NOMO-1 treated with DMSO at 0.1 percent for 48 hours (cell line): ENCODE results near the gene NAT8L.

Experiments used
- DNase-seq: peaks from one replicate; lab custom pipeline; 2025; ENCODE audit not compliant: unreplicated experiment; lab: John Stamatoyannopoulos, UW

Gene NAT8L

DNA sequence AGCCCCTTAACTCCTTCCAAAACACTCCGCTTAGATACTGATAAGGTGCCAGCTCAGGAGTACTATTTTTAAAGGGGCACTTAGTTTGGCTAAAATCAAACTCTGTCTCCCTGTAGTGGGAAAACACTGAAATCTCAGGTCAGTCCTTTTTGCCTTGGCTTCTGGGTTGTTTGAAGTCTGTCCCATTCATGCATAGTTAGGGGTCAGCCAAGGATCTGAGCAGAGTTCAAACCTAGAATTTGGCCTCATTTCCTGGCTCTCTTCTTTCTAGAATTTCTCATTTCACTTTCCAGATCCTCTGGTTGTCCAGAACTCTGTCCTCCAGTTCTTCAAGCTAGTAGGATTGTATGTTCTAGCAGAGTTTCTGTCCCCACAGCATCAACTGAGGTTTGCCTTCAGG, 31.5 kb downstream of the NAT8L start:
- no peak for DNase-seq

DNA sequence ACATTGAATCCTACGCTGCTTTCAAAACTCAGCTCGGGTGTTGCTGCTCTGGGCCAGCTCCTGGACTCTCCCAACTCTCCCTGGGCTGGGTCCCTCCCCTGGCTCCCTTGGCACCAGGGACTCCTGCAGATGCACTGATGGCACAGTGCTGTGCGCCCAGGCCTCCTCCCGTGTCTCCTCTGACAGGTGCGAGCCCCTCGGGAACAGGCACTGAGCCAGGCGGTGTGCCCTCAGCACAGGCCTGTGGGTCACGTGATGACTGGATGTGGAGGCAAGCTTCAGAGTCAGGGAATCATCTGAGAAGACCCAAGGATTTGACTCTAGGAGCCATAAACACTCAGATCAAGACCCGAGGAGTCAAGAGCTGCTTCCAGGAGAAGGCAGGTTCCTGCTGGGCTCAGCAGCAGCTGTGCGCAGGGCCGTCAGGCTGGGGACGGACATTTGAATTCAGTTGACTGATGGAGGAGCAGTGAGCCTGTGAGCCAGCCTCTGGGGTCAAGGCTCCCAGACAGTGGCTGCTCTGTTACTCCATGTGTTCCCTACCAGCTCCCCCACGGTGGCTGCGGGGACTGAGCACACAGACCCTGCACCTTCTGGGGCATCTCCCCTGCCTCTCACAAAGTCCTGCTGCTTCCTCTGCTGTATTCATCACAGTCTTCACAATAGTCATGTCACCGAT, 33.0 kb downstream of the NAT8L start:
- no peak for DNase-seq

DNA sequence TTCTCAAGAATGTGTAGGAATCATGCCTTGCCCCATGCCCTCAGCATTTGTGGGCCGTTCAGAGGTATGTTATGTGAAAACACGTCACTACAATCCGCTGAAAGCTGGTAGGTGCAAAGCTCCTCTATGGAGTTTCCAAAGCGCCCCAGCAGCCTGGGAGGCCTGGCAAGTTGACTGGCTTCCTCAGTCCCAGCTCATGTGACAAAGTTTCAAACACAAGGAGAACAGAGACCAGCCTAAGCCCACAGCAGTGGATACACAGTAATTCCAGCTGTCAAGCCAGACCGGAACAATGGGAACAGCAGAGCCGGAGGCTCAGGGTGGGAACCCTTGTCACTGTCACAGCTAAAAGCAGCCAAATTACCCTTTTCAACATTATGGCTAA, 33.5 kb downstream of the NAT8L start:
- DNase-seq, result no peak

DNA sequence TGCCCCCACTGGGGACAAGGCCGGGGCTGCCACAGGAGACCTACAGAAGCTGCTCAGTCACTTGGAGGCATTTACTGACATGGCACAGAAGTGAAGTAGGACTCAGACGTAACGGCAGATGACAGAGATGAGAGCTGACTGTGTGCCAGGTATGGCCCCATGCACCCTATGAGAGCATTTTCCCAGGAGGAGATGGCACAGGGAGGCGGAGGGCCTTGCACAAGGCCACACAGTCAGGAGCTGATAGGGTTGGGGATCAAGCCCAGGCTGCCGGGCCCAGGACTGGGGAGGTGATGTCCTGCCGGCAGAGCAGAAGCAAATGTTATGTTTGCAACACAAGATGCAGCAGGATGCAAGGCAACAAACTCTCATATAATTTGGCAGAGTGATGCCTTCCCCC, 34.1 kb downstream of the NAT8L start:
- no peak for DNase-seq

DNA sequence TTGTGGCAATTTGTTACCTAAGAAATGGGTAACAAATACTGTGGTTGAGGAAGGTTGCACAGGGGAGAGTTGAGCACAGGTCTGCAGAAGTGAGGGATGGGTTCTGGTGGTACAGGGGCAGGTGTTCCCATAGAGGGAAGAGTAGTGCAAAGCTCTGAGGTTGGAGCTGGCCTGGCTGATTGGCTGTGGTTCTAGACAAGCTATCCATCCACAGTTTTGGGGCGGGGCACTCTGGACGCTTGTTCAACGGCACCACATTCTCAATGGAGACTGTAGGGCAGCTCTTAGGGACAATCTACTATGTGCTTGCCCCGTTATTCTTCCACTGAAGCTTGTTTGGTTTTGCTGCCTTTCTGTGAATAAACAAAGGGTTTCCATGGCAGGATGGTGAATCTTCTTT, 35.4 kb downstream of the NAT8L start:
- DNase-seq, result no peak

DNA sequence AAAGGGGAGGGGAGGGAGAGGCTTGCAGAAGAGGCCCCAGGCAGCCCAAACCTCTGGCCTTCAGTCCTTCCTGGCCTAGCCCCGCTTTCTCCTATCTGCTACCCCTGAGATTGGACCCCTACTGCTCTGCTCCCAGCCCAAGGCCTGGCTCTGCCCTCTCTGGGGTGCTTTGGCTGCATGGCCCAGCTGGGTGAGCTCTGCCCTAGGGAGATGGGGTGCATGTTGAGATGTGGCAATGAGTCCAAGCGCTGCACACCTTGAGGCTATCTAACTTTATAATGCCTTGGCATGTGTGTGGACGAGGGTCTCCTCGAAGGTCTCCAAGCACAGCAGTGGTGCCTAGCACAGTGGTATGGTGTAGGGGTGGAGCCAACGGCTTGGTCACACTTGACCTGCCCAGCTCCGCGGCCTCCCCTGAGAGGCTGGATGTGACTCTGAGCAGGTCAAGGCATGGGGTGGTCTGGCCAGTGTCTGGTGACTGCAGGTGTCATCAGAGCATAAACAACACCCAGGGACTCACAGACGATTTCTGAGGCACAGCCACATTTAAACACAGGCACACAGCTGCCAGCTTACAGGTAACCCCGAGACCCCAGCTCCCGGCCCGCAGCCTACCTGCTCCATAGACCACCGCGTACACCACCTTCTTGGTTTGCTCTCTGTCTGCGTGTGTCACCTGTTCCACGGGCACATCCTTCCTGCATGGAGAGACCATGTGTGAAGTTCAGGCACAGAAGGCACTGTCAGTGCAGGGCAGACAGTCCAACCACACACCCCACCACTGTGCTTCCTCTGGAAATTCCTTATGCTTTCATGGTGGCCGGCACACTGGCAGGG, 36.3 kb downstream of the NAT8L start:
- no peak for DNase-seq

DNA sequence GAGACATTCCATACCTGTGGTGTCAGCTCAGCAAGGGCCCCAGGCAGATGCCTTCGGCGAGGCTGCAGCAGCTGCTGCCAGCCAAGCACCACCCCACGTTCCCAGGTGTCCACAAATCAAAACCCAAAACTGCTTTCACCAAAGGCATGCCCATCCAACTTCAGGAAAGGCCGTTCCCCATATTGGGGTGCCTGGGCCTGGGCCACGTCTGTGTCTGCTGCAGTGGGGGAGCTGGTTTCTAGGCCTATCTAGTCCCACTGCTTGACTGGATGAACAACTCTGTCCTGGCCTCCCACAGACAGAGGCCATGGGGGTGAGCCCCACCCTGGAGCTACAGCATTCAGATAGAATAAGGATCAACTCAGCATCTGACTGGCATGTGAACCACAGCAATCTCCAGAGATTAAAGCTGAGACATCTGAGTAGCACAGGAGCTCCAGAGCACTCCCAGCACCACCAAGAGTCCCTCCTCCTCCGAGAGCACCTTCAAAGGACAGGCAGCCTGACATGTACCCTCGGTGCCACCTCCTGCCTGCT, 37.0 kb downstream of the NAT8L start:
- DNase-seq, result no peak

DNA sequence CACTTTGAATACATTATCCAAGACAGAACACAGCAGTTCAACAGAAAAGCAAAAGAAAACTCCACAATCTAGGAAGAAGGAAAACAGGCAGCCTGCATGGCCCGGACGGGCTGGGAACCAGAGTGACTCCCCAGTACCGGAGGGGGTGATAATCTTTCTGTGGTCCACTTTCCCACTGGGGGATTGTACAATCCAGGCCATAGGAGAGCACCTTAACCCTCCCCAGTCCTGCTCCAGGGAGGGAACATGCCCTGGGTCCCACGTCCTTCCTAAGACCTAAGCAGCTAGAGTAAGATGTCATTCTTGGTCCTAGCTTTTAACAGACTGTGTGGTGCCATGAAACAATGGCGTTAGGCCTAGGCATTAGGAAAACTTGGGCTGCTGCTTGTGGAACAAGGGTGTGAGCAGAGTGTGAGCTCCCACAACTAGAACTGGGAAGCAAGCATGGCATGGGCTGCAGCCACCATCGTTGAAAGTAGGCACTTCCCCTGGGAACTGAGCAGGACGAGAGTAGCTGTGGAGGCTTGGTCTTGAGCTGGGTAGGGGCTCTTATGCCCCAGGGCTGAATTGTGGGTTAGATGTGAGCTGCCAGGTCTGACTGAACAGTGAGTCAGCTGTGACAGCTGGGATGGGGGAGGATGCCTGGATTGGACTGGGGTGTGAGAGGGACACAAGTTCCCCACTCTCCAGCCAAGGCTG, 42.4 kb downstream of the NAT8L start:
- DNase-seq, result no peak

DNA sequence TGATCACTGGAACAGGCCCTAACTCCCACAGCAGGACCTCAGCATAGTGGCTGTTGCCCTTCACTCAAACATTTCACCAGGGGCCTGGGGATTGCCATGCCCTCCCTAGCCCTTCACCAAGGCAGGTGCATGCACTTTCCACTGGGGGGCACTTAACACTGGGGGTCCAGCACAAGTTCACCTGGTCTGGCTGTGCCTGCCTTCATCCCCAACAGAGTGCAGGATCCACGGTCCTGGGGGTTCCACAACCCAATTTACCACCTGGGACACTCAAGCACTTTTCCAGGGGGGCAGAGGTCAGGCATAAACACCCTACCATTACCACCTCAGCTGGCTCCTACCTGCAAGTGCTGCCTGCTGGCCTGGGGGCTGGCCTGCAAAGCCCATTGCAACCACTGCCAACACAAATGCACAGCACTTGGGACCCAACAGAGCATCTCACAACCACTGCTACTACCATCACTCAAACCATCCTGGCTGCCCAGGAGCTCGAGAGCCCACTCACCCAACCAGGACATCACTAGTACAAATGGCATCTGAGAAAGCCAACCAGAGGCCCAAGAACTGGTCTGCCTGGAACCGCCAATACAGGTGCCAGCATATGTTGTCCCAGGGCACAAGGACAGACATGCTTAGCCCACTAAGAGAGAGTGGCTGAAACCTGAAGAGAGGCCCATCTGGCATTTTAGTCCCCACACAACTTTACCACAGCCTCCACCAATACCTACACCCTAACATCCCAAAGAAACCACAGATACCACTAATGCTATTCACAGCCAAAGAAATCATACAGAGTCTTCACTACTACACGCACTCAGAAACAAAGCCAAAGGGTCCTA, 43.1 kb downstream of the NAT8L start:
- DNase-seq, result no peak

DNA sequence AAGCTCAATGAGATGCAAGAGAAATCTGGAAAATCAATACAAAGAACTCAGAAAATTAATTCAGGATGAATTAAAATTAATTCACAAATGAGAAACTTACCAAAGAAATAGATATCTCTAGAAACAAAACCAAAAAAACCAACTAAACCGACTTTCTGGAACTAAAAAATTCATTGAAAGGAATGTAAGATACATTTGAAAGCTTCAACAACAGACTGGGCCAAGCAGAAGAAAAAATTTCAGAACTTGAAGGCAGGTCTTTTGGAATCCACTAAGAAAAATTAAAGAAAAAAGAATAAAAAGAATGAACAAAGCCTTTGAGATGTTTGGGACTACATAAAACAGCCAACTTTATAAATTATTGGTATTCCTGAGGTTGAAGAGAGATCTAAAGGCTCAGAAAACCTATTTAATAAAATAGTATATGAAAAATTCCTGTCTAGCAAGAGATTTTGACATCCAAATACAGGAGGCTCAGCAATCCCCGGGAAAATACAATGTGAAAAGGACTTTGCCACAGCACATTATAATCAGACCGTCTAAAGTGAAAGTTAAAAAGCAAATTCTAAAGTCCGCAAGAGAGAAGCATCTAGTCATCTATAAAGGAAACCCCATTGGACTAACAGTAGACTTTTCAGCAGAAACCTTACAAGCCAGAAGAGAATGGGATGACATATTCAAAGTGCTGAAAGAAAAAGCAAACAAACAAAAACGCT, 44.2 kb downstream of the NAT8L start:
- DNase-seq, result no peak

DNA sequence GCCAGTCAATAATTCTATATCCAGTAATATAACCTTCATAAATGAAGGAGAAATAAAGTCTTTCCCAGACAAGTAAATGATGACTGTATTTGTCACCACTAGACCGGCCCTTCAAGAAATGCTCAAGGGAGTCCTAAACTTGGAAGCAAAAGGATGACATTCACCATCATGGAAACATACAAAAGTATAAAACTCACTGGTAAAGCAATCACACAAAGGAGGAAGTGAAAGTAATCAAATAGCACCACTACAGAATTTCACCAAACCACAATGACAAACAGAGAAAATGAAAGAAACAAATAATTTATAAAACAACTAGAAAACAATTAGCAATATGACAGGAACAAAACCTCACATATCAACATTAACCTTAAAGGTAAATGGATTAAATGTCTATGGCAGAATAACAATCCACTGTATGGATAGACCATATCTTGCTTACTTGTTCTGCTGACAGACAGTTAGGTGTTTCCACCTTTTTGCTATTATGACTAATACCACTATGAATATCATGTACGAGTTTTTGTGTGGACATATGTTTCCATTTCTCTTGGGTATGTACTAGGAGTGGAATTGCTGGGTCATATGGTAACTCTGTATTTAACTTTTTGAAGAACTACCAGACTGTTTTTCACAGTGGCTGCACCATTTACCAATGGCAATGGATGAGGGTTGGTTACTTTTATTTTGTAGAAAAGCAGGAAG, 44.9 kb downstream of the NAT8L start:
- peak; percentile 72 for DNase-seq

DNA sequence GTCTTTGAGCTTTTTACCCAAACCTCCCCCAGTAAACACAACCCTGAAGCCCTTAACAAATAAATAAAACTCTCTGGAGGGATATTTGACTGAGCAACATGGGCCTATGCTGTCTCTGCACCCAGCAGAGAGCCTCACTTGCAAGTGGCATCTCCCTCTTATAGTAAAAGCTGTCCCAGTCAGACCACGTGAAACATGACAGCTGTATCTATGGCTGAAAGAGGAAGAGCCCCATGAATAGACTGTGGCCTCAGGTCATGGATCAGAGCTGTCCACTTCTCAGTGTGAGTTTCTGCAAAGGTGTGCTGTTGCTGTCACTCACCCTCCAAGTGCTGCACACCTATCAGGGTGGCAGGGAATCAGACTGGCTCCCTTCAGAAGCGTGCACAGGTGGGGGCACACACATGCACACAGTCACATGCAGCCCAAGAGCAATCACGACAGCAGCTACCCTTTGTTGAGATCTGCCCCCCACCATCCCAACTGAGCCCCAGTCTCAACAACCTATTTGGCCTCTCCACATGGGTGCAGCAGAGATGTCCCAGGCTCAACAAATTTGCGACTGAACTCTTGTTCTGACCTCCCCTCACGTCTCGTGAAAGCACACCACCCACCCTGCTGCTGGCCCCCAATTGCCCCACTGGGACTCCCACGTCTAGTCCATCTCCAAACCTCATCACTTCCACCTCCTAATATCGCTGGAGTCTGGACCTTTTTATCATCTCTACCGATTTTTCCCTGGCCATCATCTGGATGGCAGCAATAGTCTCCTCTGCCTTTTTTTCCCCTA, 45.6 kb downstream of the NAT8L start:
- DNase-seq, result no peak

DNA sequence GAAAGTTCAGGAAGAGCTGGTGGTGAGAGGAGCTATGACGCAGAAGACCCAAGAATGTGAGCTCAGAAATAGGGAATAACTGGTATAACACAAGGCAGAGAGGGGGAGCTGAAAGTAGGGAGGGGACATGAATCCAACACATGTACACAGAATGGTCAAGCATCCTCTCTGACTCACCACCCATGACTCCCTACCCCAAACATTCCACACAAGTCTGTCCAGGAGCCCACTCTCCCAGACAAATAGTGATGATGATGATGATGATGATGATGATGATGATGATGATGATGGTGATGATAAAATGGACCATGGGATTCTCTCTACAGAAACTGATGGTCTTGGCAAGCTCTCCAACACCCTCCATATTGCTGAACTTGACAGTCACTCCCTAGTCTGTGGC, 46.4 kb downstream of the NAT8L start:
- DNase-seq, result no peak

DNA sequence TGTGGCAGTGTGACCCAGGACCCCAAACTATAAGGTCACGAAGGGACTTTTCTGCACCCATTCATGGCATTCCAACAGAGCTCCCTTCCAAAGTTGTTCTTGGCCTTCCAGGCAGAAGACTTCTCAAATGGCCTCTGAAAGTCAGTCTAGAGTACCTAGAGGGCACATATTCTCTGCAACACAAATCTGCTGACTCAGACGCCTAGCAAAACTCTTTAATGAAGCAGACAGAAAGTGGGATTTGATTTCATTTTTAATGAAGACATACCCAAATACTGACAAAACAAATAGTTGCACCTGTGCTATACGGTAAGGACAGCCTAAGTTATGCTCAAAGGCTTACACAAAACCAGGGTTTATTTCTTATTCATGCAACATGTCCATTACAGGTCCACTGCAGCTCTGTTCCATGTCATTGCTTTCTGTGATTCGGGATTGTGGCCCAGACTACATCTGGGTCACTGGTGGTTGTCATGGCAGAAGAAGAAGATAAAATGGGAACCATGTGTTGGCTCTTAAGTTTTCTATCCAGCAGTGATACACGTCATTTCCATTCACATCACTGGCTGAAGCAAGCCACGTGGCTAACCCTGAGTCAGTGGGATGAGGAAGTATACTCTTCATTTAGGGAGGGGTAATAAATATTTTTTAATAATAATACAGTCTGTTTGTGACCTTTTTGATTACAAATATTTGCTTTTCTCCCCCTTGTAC, 57.7 kb downstream of the NAT8L start:
- DNase-seq, result no peak
